ENCODE data around the gene PTTG1IP. TPM values are rescaled to one million over a fixed set of nuclear protein-coding genes. Genes with fewer than 3 reads are reported as not detected.

The PTTG1IP gene
- total RNA-seq, 6 experiments from 2014 or later: 241 to 290 (median 277) TPM

DNA sequence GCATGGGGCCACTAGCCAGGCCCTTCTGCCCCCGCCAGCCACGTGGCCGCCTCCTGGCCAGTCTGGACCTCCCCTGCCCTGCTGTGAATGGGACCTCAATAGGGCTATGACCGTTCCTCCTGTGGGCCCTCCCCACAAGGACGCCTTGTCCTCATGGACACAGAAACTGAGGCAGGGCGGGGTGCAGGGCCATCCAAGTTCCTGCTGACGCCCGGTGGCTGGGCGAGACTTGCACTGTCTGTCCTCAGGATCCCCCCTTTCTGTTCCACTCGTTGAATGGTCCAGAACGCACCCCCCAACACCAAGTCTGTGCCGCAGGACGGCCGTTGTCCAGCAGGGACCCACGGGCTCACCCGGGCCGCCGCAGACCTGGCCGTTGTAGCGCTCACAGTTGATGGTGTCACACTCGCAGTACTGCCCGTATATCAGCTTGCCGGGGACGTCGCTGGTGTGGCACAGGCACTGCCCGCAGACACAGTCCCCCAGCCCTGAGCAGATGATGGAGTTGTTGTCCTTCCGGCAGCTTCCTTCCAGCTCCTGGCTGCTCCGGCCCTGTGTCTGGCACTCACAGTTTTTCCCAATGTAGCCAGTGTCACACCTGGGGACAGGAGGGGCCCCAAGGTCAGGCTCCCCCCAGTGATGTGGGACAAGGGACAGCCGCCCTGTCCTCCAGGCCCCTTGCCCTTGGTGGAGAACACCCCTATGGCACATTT is 16.3 kb upstream of the PTTG1IP start:
- Mint-ChIP-seq H3K27me3 (ENCODE audit: insufficient read depth) (peaks cover 22% of the 10 kb centered on the region), H3K4me3 (no peak overlapping the region)
- TF ChIP-seq, protein P1, sequence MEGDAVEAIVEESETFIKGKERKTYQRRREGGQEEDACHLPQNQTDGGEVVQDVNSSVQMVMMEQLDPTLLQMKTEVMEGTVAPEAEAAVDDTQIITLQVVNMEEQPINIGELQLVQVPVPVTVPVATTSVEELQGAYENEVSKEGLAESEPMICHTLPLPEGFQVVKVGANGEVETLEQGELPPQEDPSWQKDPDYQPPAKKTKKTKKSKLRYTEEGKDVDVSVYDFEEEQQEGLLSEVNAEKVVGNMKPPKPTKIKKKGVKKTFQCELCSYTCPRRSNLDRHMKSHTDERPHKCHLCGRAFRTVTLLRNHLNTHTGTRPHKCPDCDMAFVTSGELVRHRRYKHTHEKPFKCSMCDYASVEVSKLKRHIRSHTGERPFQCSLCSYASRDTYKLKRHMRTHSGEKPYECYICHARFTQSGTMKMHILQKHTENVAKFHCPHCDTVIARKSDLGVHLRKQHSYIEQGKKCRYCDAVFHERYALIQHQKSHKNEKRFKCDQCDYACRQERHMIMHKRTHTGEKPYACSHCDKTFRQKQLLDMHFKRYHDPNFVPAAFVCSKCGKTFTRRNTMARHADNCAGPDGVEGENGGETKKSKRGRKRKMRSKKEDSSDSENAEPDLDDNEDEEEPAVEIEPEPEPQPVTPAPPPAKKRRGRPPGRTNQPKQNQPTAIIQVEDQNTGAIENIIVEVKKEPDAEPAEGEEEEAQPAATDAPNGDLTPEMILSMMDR (IDR thresholded peaks at IDR 0.05): no peak

DNA sequence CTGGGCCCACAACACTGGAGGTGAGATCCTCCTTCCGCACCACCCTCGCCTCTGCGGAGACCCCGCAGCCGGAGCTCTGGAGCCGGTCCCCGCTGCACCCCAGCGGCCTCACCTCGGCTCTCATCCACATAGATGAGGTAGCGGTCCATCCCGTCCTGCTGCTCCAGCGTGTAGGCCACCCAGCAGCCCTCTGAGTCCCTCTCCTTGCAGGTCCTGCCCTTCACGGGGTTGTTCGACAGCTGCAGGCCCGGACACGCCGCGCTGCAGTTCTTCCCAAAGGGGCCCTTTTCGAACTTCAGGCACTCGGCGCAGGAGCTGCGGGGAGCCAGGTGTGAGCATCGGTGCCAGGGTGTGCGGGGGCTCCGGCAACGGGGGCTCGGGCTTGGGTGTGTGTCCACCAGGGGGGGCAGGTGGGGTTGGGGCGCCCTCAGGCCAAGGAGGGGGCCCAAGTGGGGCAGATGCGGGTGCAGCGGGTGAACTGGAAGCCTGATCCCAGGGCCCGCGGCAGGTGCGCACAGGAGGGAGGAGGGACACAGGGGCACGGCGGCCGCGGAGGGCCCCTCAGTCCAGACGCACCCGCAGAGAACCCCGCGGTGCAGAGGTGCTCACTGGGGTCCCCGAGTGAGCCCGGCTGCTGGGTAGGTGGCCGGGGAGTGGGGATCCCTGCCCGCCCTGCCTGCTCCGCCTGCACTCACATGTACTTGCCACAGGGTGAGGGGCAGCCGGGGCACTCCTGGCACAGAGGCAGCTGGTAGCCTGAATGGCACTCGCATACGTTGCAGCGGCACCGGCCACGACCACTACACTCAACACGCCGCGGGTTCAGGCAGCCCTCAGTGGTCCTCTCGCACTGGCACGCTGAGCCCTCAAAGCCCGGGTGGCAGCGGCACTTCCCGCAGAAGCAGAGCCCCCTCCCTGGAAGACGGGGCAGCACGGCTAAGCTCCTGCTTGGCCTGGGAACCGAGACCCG is 15.4 kb upstream of the PTTG1IP start:
- TF ChIP-seq, protein P1 (IDR thresholded peaks at IDR 0.05): peak; percentile 24
- Mint-ChIP-seq H3K27ac (no peak overlapping the region), H3K9me3 (no peaks in the 10 kb centered on the region), H3K27me3 (ENCODE audit: insufficient read depth) (peaks cover 19% of the 10 kb centered on the region), H3K36me3 (ENCODE audit: low read depth) (no peaks in the 10 kb centered on the region), H3K4me1 (ENCODE audit: low read depth) (no peaks in the 10 kb centered on the region), H3K4me3 (no peak overlapping the region)
- no peak for DNase-seq

More for the DNA sequence above, 16.3 kb upstream of the PTTG1IP start:
- no peaks in the 10 kb centered on the region for H3K9me3 Mint-ChIP-seq
- no peak overlapping the region for H3K27ac Mint-ChIP-seq
- no peaks in the 10 kb centered on the region for H3K36me3 Mint-ChIP-seq (ENCODE audit: low read depth)
- no peaks in the 10 kb centered on the region for H3K4me1 Mint-ChIP-seq (ENCODE audit: low read depth)
- DNase-seq: no peak

DNA sequence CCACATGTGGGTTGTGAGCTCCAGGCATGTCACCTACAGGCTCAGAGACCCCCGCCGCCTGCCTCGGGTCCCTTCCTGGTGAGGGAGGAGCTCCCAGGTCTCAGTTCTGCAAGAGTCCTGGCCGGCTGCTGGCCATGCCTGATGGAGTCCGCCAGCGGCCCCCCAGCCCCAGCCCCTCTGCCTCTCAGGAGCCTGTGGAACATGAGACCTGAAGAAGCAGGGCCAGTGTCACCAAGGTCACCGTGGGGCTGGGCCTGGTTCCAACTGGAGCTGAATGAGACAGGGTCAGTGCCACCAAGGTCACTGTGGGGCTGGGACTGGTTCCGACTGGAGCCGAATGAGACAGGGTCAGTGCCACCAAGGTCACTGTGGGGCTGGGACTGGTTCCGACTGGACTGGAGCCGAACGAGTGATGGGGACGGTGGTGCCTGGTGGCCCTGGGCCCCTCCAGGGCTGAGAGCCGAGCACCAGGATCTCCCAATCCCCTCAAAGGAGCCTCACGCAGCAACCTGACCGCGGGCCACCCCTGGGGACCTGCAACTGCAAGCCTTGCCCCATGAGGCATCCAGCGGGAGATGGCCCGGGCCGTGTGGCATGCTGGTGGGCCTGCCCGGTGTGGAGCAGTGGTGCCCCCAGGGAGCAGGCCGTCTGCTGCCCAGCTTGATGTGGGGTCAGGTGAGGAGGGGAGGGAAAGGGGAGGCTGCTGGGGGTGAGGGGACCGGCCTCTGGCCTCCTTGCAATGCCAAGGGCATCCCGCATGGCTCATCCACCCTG is 14.5 kb upstream of the PTTG1IP start:
- no peak for DNase-seq
- Mint-ChIP-seq H3K27ac (no peak overlapping the region), H3K27me3 (ENCODE audit: insufficient read depth) (peaks cover 16% of the 10 kb centered on the region), H3K36me3 (ENCODE audit: low read depth) (no peaks in the 10 kb centered on the region), H3K4me3 (no peak overlapping the region), H3K9me3 (no peaks in the 10 kb centered on the region), H3K4me1 (ENCODE audit: low read depth) (no peaks in the 10 kb centered on the region)
- TF ChIP-seq, protein P1 (IDR thresholded peaks at IDR 0.05): no peak

DNA sequence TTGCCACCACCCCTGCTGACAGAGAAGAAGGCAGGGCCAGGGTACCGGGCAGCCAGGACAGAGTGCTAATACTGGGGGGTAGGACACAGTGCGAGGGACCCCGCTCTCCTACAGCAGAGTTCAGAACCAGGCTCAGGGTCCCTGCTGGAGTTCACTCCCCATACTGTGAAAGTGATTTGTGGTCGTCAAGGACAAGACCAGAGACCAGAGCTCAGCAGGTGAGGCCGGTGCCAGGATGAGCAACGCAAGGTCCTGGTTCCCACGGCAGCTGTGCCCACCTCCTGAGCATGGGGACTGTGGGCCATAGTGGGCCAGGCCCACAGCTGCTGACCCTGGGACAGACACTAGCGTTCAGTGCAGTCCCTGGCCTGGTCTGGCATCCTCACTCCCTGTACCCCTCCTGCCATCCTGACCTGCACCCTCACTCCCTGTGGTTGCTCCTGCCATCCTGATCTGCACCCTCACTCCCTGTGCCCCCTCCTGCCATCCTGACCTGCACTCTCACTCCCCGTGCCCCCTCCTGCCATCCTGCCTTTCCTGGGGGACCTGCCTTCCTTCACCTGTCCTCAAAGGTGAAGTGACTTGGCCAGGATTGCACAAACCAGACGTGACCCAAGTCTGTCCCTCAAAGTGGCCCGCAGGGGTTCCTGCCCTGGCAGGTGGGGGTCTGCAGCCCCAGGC is 13.8 kb upstream of the PTTG1IP start:
- Mint-ChIP-seq H3K36me3 (ENCODE audit: low read depth) (no peaks in the 10 kb centered on the region), H3K27me3 (ENCODE audit: insufficient read depth) (peaks cover 16% of the 10 kb centered on the region), H3K4me1 (ENCODE audit: low read depth) (peaks cover 7% of the 10 kb centered on the region), H3K4me3 (no peak overlapping the region), H3K27ac (no peak overlapping the region), H3K9me3 (no peaks in the 10 kb centered on the region)
- DNase-seq: no peak
- TF ChIP-seq, protein P1 (IDR thresholded peaks at IDR 0.05): no peak
